Osteoblast (primary cell): ENCODE measurements around the gene MKRN2. TPM values are rescaled to one million over a fixed set of nuclear protein-coding genes. Genes with fewer than 3 reads are reported as not detected.

ENCODE experiments used
- DNase-seq: peaks from one replicate; pipeline ENCODE4 v3.0.0; 2011; ENCODE audit warnings: low spot score, mixed read lengths; ENCODE audit not compliant: insufficient read length; ENCODE audit errors: missing footprints
- H2AFZ ChIP-seq: 2 replicates; pipeline ENCODE4 v1.6.0; 2011; ENCODE audit warnings: mild to moderate bottlenecking, low read length
- H3K27ac ChIP-seq: 2 replicates; pipeline ENCODE4 v1.5.1; 2011; ENCODE audit warnings: mild to moderate bottlenecking, low read depth, low read length, moderate library complexity
- H3K27me3 ChIP-seq: 2 replicates; pipeline ENCODE4 v1.6.0; 2012; ENCODE audit warnings: mild to moderate bottlenecking, control low read depth, inconsistent platforms, low read length, moderate library complexity; ENCODE audit not compliant: insufficient read depth
- H3K36me3 ChIP-seq: 2 replicates; pipeline ENCODE4 v1.5.1; 2011; ENCODE audit warnings: mild to moderate bottlenecking, low read length, control low read depth, moderate library complexity; ENCODE audit not compliant: insufficient read depth
- H3K4me1 ChIP-seq: 2 replicates; pipeline ENCODE4 v1.5.1; 2011; ENCODE audit warnings: mild to moderate bottlenecking, low read length, control low read depth, moderate library complexity; ENCODE audit not compliant: insufficient read depth
- H3K4me2 ChIP-seq: 2 replicates; pipeline ENCODE4 v1.6.0; 2011; ENCODE audit warnings: mild to moderate bottlenecking, low read length; ENCODE audit not compliant: insufficient read depth
- H3K4me3 ChIP-seq: fragments of 200-600 bp; sonication (generic); 3 replicates; pipeline ENCODE4 v1.5.1; 2012; ENCODE audit warnings: mild to moderate bottlenecking, low read length, inconsistent platforms; ENCODE audit not compliant: insufficient read depth
- H3K79me2 ChIP-seq: 2 replicates; pipeline ENCODE4 v1.6.0; 2012; ENCODE audit warnings: mild to moderate bottlenecking, low read length, control low read depth, inconsistent platforms; ENCODE audit not compliant: insufficient read depth
- H3K9me3 ChIP-seq: 2 replicates; pipeline ENCODE4 v1.5.1; 2011; ENCODE audit warnings: low read depth, low read length, control low read depth
- H4K20me1 ChIP-seq: 2 replicates; pipeline ENCODE4 v1.6.0; 2012; ENCODE audit warnings: mild to moderate bottlenecking, low read length, control low read depth; ENCODE audit not compliant: insufficient read depth
- CTCF ChIP-seq: IDR thresholded peaks from 2 replicates; pipeline ENCODE4 v1.5.1; 2011; ENCODE audit warnings: mild to moderate bottlenecking, low read depth, low read length, moderate library complexity; ENCODE audit errors: extremely low read depth
- total RNA-seq: library from RNA; depleted of rRNA; stranded (reverse); fragments of >200 nt; gene quantifications from 2 replicates; pipeline ENCODE4 v1.2.3, GENCODE V29; 2012

The MKRN2 gene
- total RNA-seq, 1 donor, result 40.9 TPM

- H3K79me2 ChIP-seq, result peaks cover 64% of the 10 kb centered on the region
- no peak overlapping the region for H3K27ac ChIP-seq
- H3K4me1 ChIP-seq, result no peaks in the 10 kb centered on the region
- no peaks in the 10 kb centered on the region for H3K27me3 ChIP-seq
- no peak overlapping the region for H2AFZ ChIP-seq
- H3K9me3 ChIP-seq, result no peaks in the 10 kb centered on the region
- H3K36me3 ChIP-seq, result peaks cover 62% of the 10 kb centered on the region
- no peak for DNase-seq
- H4K20me1 ChIP-seq, result peaks cover 15% of the 10 kb centered on the region
- TF ChIP-seq CTCF, result no peak
- H3K4me2 ChIP-seq, result no peak overlapping the region
- no peak overlapping the region for H3K4me3 ChIP-seq
These were observed 54.2 kb downstream of the MKRN2 start for GRCh38 chr3:12611117-12611516.

GRCh38 chr3:12612514-12613226, 55.8 kb downstream of the MKRN2 start:
- Histone ChIP-seq H3K4me1 (no peaks in the 10 kb centered on the region), H3K79me2 (peaks cover 76% of the 10 kb centered on the region), H3K36me3 (peaks cover 63% of the 10 kb centered on the region), H4K20me1 (peaks cover 19% of the 10 kb centered on the region), H3K27me3 (no peaks in the 10 kb centered on the region), H2AFZ (no peak overlapping the region), H3K9me3 (no peaks in the 10 kb centered on the region), H3K27ac (no peak overlapping the region), H3K4me2 (no peak overlapping the region), H3K4me3 (no peak overlapping the region)
- no peak for TF ChIP-seq CTCF
- no peak for DNase-seq

GRCh38 chr3:12613250-12613649, 56.4 kb downstream of the MKRN2 start:
- Histone ChIP-seq H3K9me3 (no peaks in the 10 kb centered on the region), H3K79me2 (peaks cover 81% of the 10 kb centered on the region), H3K4me2 (no peak overlapping the region), H3K27ac (no peak overlapping the region), H3K36me3 (peaks cover 63% of the 10 kb centered on the region), H3K4me1 (no peaks in the 10 kb centered on the region), H3K27me3 (no peaks in the 10 kb centered on the region), H3K4me3 (no peak overlapping the region), H2AFZ (no peak overlapping the region), H4K20me1 (peaks cover 19% of the 10 kb centered on the region)
- no peak for DNase-seq
- no peak for TF ChIP-seq CTCF

- peaks cover 51% of the 10 kb centered on the region for H3K36me3 ChIP-seq
- DNase-seq, result no peak
- H4K20me1 ChIP-seq, result peaks cover 21% of the 10 kb centered on the region
- H2AFZ ChIP-seq, result no peak overlapping the region
- H3K27me3 ChIP-seq, result no peaks in the 10 kb centered on the region
- peaks cover 87% of the 10 kb centered on the region for H3K79me2 ChIP-seq
- no peak overlapping the region for H3K4me2 ChIP-seq
- no peaks in the 10 kb centered on the region for H3K4me1 ChIP-seq
- H3K27ac ChIP-seq, result no peak overlapping the region
- no peak for TF ChIP-seq CTCF
- H3K4me3 ChIP-seq, result no peak overlapping the region
- H3K9me3 ChIP-seq, result no peaks in the 10 kb centered on the region
These were observed 58.4 kb downstream of the MKRN2 start for GRCh38 chr3:12615266-12615665.
